Liver (tissue), 9 donors: ENCODE measurements around the gene SLC16A5. TPM values are rescaled to one million over a fixed set of nuclear protein-coding genes. Genes with fewer than 3 reads are reported as not detected.
"Not testable (repeated sequence)": the region's sequence is repeated elsewhere in the genome, so short reads cannot be mapped to it uniquely, and the experiment has no call there.

Source experiments
- DNase-seq: peaks from one replicate; pipeline ENCODE4 v3.0.0-alpha.2; 2017; ENCODE audit warnings: low spot score
- H3K27ac ChIP-seq, 2 donors: one replicate each; pipeline ENCODE4 v1.7.0; 2013; ENCODE audit warnings: inconsistent platforms in 2 of 2, low read length in 2 of 2, control low read depth in 1 of 2, low read depth in 1 of 2, mild to moderate bottlenecking in 1 of 2
- H3K27me3 ChIP-seq, 4 donors: one replicate each; pipeline versions ENCODE4 v1.6.1 to v1.7.0; 2013; ENCODE audit warnings: low read length in 3 of 4, inconsistent platforms in 1 of 4, mild to moderate bottlenecking in 1 of 4, moderate library complexity in 1 of 4; ENCODE audit not compliant: control insufficient read depth in 4 of 4, insufficient read depth in 4 of 4
- H3K36me3 ChIP-seq, 4 donors: one replicate each; pipeline versions ENCODE4 v1.6.1 to v1.7.0; 2013; ENCODE audit warnings: low read length in 3 of 4, mild to moderate bottlenecking in 3 of 4, low read depth in 1 of 4, moderate library complexity in 1 of 4; ENCODE audit not compliant: control insufficient read depth in 4 of 4, insufficient read depth in 3 of 4
- H3K4me1 ChIP-seq, 4 donors: one replicate each; pipeline versions ENCODE4 v1.6.1 to v1.7.0; 2013; ENCODE audit warnings: low read length in 3 of 4, mild to moderate bottlenecking in 3 of 4, moderate library complexity in 1 of 4; ENCODE audit not compliant: control insufficient read depth in 4 of 4, insufficient read depth in 4 of 4
- H3K4me3 ChIP-seq, 3 donors: one replicate each; pipeline versions ENCODE4 v1.6.1 to v1.7.0; 2013; ENCODE audit warnings: low read length in 3 of 3, control low read depth in 1 of 3, low read depth in 1 of 3, mild to moderate bottlenecking in 1 of 3
- H3K9ac ChIP-seq, 2 donors: one replicate each; pipeline ENCODE4 v1.7.0; 2013; ENCODE audit warnings: low read length in 2 of 2, mild to moderate bottlenecking in 2 of 2, moderate library complexity in 2 of 2, control low read depth in 1 of 2, low read depth in 1 of 2
- H3K9me3 ChIP-seq, 4 donors: one replicate each; pipeline versions ENCODE4 v1.6.1 to v1.7.0; 2013; ENCODE audit warnings: low read length in 3 of 4; ENCODE audit not compliant: control insufficient read depth in 4 of 4
- ATF3 ChIP-seq: IDR thresholded peaks from 2 replicates; pipeline ENCODE4 v1.6.1; 2016; ENCODE audit warnings: antibody characterized with exemption
- CTCF ChIP-seq: fragments of 150-350 bp; IDR thresholded peaks from 2 replicates; pipeline ENCODE4 v1.5.1; 2017; ENCODE audit warnings: improper control_type of control experiment, low read depth, low read length; ENCODE audit not compliant: missing input control
- EGR1 ChIP-seq, 2 donors: IDR thresholded peaks; 2 replicates each; pipeline ENCODE4 v1.6.1; 2016 to 2018; ENCODE audit warnings: antibody characterized with exemption in 2 of 2, low read depth in 2 of 2
- FOXA1 ChIP-seq: IDR thresholded peaks from 2 replicates; pipeline ENCODE4 v1.6.1; 2016; ENCODE audit warnings: antibody characterized with exemption
- FOXA2 ChIP-seq: IDR thresholded peaks from 2 replicates; pipeline ENCODE4 v1.6.1; 2016; ENCODE audit warnings: antibody characterized with exemption
- GABPA ChIP-seq, 2 donors: IDR thresholded peaks in 1 of 2; conservative IDR thresholded peaks in 1 of 2; 2 replicates each; pipeline ENCODE4 v1.6.1; 2016; ENCODE audit warnings: antibody characterized with exemption in 2 of 2, mild to moderate bottlenecking in 1 of 2, moderate library complexity in 1 of 2
- HNF4A ChIP-seq, 2 donors: conservative IDR thresholded peaks; 2 replicates each; pipeline ENCODE4 v1.6.1; 2016; ENCODE audit warnings: antibody characterized with exemption in 2 of 2, mild to moderate bottlenecking in 2 of 2
- HNF4G ChIP-seq: IDR thresholded peaks from 2 replicates; pipeline ENCODE4 v1.6.1; 2016; ENCODE audit warnings: antibody characterized with exemption
- JUND ChIP-seq, 2 donors: IDR thresholded peaks; 2 replicates each; pipeline ENCODE4 v1.6.1; 2016; ENCODE audit warnings: antibody characterized with exemption in 2 of 2
- NR2F2 ChIP-seq: IDR thresholded peaks from 2 replicates; pipeline ENCODE4 v1.6.1; 2016; ENCODE audit warnings: antibody characterized with exemption
- RAD21 ChIP-seq, 2 donors: IDR thresholded peaks; 2 replicates each; pipeline ENCODE4 v1.6.1; 2016; ENCODE audit warnings: antibody characterized with exemption in 2 of 2, mild to moderate bottlenecking in 2 of 2
- RXRA ChIP-seq, 2 donors: IDR thresholded peaks; 2 replicates each; pipeline ENCODE4 v1.6.1; 2017 to 2018; ENCODE audit warnings: antibody characterized with exemption in 2 of 2, mild to moderate bottlenecking in 1 of 2
- SP1 ChIP-seq: IDR thresholded peaks from 2 replicates; pipeline ENCODE4 v1.6.1; 2018; ENCODE audit warnings: antibody characterized with exemption, mild to moderate bottlenecking
- TAF1 ChIP-seq: conservative IDR thresholded peaks from 2 replicates; pipeline ENCODE4 v1.6.1; 2016; ENCODE audit warnings: antibody characterized with exemption, mild to moderate bottlenecking
- YY1 ChIP-seq: IDR thresholded peaks from 2 replicates; pipeline ENCODE4 v1.6.1; 2016; ENCODE audit warnings: antibody characterized with exemption, mild to moderate bottlenecking
- WGBS: extraction: QIAGEN DNeasy Blood & Tissue Kit; methylation state at CpG from one replicate; pipeline ENCODE4 v1.1.7; 2013; 5-methylcytosine and 5-hydroxymethylcytosine counted together
- polyA plus RNA-seq, 2 donors: library from polyadenylated mRNA; stranded (reverse) in 1 of 2; unstranded in 1 of 2; fragments of 200-250 nt in 1 of 2; fragments of >200 nt in 1 of 2; fragmentation: Nextera tagmentation in 1 of 2; extraction: Ambion mirVana in 1 of 2; gene quantifications; one replicate each; pipeline versions ENCODE4 v1.2.1 to v1.2.3, GENCODE V29; 2013 to 2015
- total RNA-seq, 2 donors: library from RNA; depleted of rRNA; stranded (reverse); fragments of >200 nt; gene quantifications; one replicate each; pipeline ENCODE4 v1.2.3, GENCODE V29; 2014
- TF ChIP-seq, protein P1 (sequence below): IDR thresholded peaks from 2 replicates; pipeline ENCODE4 v1.6.1; 2016; ENCODE audit warnings: antibody characterized with exemption
- TF ChIP-seq, protein P2 (sequence below): IDR thresholded peaks from 2 replicates; pipeline ENCODE4 v1.6.1; 2016; ENCODE audit warnings: antibody characterized with exemption
- donor health status: healthy.
- donor health status: healthy.
- donor health status: healthy.
- donor health status: healthy.
- donor health status: healthy.

SLC16A5 gene
- total and polyA plus RNA-seq, 4 donors, result 1.0 to 4.5 (median 2.6) TPM

GRCh38 chr17:75044716-75045115 lies 43.0 kb upstream of the SLC16A5 start:
- H3K27me3 ChIP-seq, result no peaks in the 10 kb centered on the region
- WGBS, result 87% methylated on average over 7 of the region's 7 CpGs
- no peak overlapping the region for H3K9ac ChIP-seq
- H3K4me3 ChIP-seq, result no peak overlapping the region
- H3K36me3 ChIP-seq, result peaks cover 5 to 24% (median 14%) of the 10 kb centered on the region in 4 donors
- peaks cover 5 to 18% (median 16%) of the 10 kb centered on the region in 4 donors for H3K4me1 ChIP-seq
- TF ChIP-seq GABPA (IDR thresholded peaks at IDR 0.05 in 1 of 2, conservative IDR thresholded peaks at IDR 0.05 in 1 of 2) (no peak), FOXA1 (no peak), SP1 (no peak), YY1 (no peak), FOXA2 (no peak), EGR1 (IDR thresholded peaks at IDR 0.05; ENCODE audit: low read depth in 2 of 2) (no peak), CTCF (no peak), HNF4G (no peak), ATF3 (no peak), JUND (IDR thresholded peaks at IDR 0.05) (no peak), NR2F2 (no peak), RAD21 (IDR thresholded peaks at IDR 0.05) (no peak), RXRA (IDR thresholded peaks at IDR 0.05) (no peak), TAF1 (no peak), HNF4A (conservative IDR thresholded peaks at IDR 0.05) (no peak)
- H3K27ac ChIP-seq, result no peak overlapping the region
- no peaks in the 10 kb centered on the region for H3K9me3 ChIP-seq
- no peak for DNase-seq

- WGBS, result 26% methylated on average over 25 of the region's 25 CpGs
- H3K9ac ChIP-seq, result peak overlapping the region; percentile 77 to 97
- H3K4me3 ChIP-seq, result peak overlapping the region; percentile 90 to 98 (median 92)
- not testable (repeated sequence) for DNase-seq, H3K9me3 ChIP-seq, H3K27me3 ChIP-seq
- peak overlapping the region; percentile 99 to 100 for H3K27ac ChIP-seq
- peaks cover 5 to 18% (median 16%) of the 10 kb centered on the region in 4 donors for H3K4me1 ChIP-seq
- H3K36me3 ChIP-seq, result peaks cover 4 to 14% (median 10%) of the 10 kb centered on the region in 4 donors
Observed at GRCh38 chr17:75045946-75046406, 41.8 kb upstream of the SLC16A5 start.

DNA sequence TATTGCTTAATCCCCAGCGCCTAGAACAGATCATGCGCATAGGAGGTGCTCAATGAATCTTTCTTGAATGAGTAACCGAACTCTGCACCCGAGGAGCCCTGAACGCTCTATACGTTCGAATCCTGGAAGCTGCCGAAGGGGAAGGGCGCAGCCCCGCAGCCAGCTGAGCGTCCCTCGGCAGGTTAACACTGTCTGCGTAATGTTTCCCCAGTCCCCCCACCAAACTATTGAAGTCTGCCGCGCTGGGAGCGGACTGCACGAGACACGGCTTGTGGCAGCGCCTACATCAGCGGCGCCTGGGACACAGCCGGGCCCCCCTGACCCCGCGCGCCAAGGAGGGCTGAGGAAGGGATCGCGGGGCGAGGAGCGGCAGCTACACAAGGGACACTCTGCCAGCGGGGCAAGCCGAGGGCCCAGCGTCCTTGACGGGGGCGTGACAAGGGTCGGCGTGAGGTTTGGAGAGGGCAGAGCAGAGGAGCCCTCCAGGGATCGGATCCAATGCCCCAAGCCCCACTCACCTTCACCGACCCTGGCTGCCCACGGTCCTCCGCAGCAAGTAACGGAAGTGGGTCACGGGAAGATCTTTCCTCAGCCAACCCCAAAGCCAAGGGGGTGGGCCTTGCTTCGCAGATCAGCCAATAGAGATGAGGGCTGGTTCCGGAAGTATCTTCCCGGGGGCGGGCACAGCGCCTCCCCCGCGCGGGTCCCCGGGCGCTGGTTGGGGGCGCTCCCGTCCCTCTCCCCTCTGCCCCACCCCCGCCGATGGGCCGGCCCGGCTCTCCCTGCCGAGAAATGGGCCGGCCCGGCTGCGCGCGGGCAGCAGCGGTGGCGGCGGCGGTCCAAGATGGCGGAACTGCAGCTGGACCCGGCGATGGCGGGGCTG lies 41.1 kb upstream of the SLC16A5 start, which contains the start of the genes ATP5PD and KCTD2:
Gene ATP5PD (minus strand): TSS at position 563 of the 883 bp plus-strand sequence. CDS start 4,319 bp downstream, outside the sequence.
Gene KCTD2 (plus strand): TSS at position 819 of the 883 bp plus-strand sequence. CDS start 26 bp downstream, at position 845.
- Histone ChIP-seq H3K27me3 (no peaks in the 10 kb centered on the region), H3K27ac (peak within 1 kb of the TSS; percentile 99 to 100), H3K4me1 (peaks cover 5 to 18% (median 16%) of the 10 kb centered on the region in 4 donors), H3K9ac (peak within 1 kb of the TSS; percentile 77 to 97), H3K9me3 (no peaks in the 10 kb centered on the region), H3K36me3 (peaks cover 5 to 11% (median 6%) of the 10 kb centered on the region in 4 donors), H3K4me3 (peak within 1 kb of the TSS; percentile 90 to 98 (median 92))
- under 1% methylated on average over 72 of the region's 72 CpGs for WGBS
- DNase-seq, result peak; percentile 93
- peak; percentile 79 to 94 for TF ChIP-seq GABPA (IDR thresholded peaks at IDR 0.05 in 1 of 2, conservative IDR thresholded peaks at IDR 0.05 in 1 of 2)
- peak; percentile 56 for TF ChIP-seq YY1
- no peak for TF ChIP-seq HNF4G
- peak; percentile 76 for TF ChIP-seq SP1
- peak; percentile 49 for TF ChIP-seq NR2F2
- TF ChIP-seq RAD21 (IDR thresholded peaks at IDR 0.05), result no peak
- TF ChIP-seq EGR1 (IDR thresholded peaks at IDR 0.05; ENCODE audit: low read depth in 2 of 2), result peak; percentile 60 to 95
- no peak for TF ChIP-seq ATF3
- TF ChIP-seq, protein P1, sequence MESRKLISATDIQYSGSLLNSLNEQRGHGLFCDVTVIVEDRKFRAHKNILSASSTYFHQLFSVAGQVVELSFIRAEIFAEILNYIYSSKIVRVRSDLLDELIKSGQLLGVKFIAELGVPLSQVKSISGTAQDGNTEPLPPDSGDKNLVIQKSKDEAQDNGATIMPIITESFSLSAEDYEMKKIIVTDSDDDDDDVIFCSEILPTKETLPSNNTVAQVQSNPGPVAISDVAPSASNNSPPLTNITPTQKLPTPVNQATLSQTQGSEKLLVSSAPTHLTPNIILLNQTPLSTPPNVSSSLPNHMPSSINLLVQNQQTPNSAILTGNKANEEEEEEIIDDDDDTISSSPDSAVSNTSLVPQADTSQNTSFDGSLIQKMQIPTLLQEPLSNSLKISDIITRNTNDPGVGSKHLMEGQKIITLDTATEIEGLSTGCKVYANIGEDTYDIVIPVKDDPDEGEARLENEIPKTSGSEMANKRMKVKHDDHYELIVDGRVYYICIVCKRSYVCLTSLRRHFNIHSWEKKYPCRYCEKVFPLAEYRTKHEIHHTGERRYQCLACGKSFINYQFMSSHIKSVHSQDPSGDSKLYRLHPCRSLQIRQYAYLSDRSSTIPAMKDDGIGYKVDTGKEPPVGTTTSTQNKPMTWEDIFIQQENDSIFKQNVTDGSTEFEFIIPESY, result no peak
- TF ChIP-seq, protein P2, sequence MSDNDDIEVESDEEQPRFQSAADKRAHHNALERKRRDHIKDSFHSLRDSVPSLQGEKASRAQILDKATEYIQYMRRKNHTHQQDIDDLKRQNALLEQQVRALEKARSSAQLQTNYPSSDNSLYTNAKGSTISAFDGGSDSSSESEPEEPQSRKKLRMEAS, result no peak
- peak; percentile 29 for TF ChIP-seq HNF4A (conservative IDR thresholded peaks at IDR 0.05)
- peak; percentile 68 for TF ChIP-seq TAF1
- TF ChIP-seq FOXA1, result peak; percentile 46
- TF ChIP-seq RXRA (IDR thresholded peaks at IDR 0.05), result peak in 1 of 2 donors; percentile 65
